WERI-Rb-1 (cell line): ENCODE results near the gene HACL1.
"Not testable (repeated sequence)": the region's sequence is repeated elsewhere in the genome, so short reads cannot be mapped to it uniquely, and the experiment has no call there.

Experiments
- DNase-seq: peaks from one replicate; pipeline ENCODE4 v3.0.0-alpha.2; 2020
- H3K27ac ChIP-seq: fragments of 250-450 bp; sonication (Bioruptor Pico); 2 replicates; pipeline ENCODE4 v1.5.1; 2020; ENCODE audit warnings: mild to moderate bottlenecking, moderate library complexity
- H3K27me3 ChIP-seq: fragments of 250-450 bp; sonication (Bioruptor Pico); 2 replicates; pipeline ENCODE4 v1.5.1; 2021; ENCODE audit warnings: mild to moderate bottlenecking, low read depth, moderate library complexity; ENCODE audit not compliant: insufficient read depth, severe bottlenecking
- H3K36me3 ChIP-seq: fragments of 250-450 bp; sonication (Bioruptor Pico); 2 replicates; pipeline ENCODE4 v1.5.1; 2020; ENCODE audit warnings: mild to moderate bottlenecking, moderate library complexity
- H3K4me3 ChIP-seq: 2 replicates; pipeline ENCODE4 v1.5.1; 2011; ENCODE audit warnings: low read depth, mild to moderate bottlenecking, control low read depth, low read length
- H3K9me3 ChIP-seq: fragments of 250-450 bp; sonication (Bioruptor Pico); 2 replicates; pipeline ENCODE4 v1.5.1; 2021; ENCODE audit warnings: mild to moderate bottlenecking, moderate library complexity; ENCODE audit not compliant: severe bottlenecking
- CTCF ChIP-seq: IDR thresholded peaks from 2 replicates; pipeline ENCODE4 v1.5.1; 2011; ENCODE audit warnings: low read depth, mild to moderate bottlenecking, control low read depth, inconsistent platforms, low read length

The HACL1 gene

GRCh38 chr3:15610082-15610759 is 8.9 kb upstream of the HACL1 start:
- H3K27ac ChIP-seq = no peak overlapping the region
- TF ChIP-seq CTCF = no peak
- H3K36me3 ChIP-seq = no peaks in the 10 kb centered on the region
- DNase-seq = no peak
- no peak overlapping the region for H3K4me3 ChIP-seq
- H3K27me3 ChIP-seq = no peaks in the 10 kb centered on the region
- H3K9me3 ChIP-seq = no peaks in the 10 kb centered on the region

GRCh38 chr3:15606434-15606891 is 5.1 kb upstream of the HACL1 start:
- no peak for TF ChIP-seq CTCF
- no peaks in the 10 kb centered on the region for H3K9me3 ChIP-seq
- H3K36me3 ChIP-seq = no peaks in the 10 kb centered on the region
- no peak overlapping the region for H3K4me3 ChIP-seq
- H3K27me3 ChIP-seq = no peaks in the 10 kb centered on the region
- H3K27ac ChIP-seq = no peak overlapping the region
- no peak for DNase-seq

GRCh38 chr3:15604584-15604983 is 3.2 kb upstream of the HACL1 start:
- not testable (repeated sequence) for H3K4me3 ChIP-seq, DNase-seq, H3K27ac ChIP-seq, H3K36me3 ChIP-seq, H3K9me3 ChIP-seq, H3K27me3 ChIP-seq

GRCh38 chr3:15602816-15603215 is 1.4 kb upstream of the HACL1 start:
- not testable (repeated sequence) for H3K9me3 ChIP-seq, H3K27me3 ChIP-seq, H3K27ac ChIP-seq, H3K4me3 ChIP-seq, DNase-seq
- peaks cover 18% of the 10 kb centered on the region for H3K36me3 ChIP-seq

GRCh38 chr3:15602146-15602536 is 772 bp upstream of the HACL1 start:
- TF ChIP-seq CTCF = no peak
- DNase-seq = no peak
- Histone ChIP-seq H3K27me3 (no peaks in the 10 kb centered on the region), H3K9me3 (no peaks in the 10 kb centered on the region), H3K4me3 (peak overlapping the region; percentile 94), H3K36me3 (peaks cover 25% of the 10 kb centered on the region), H3K27ac (peak overlapping the region; percentile 83)

- Histone ChIP-seq H3K4me3 (peak overlapping the region; percentile 94), H3K27me3 (no peaks in the 10 kb centered on the region), H3K27ac (peak overlapping the region; percentile 44), H3K9me3 (no peaks in the 10 kb centered on the region), H3K36me3 (peaks cover 29% of the 10 kb centered on the region)
- DNase-seq = no peak
- no peak for TF ChIP-seq CTCF
Observed at GRCh38 chr3:15601046-15601398, 347 bp downstream of the HACL1 start.

- DNase-seq = no peak
- no peak for TF ChIP-seq CTCF
- Histone ChIP-seq H3K27me3 (no peaks in the 10 kb centered on the region), H3K4me3 (no peak overlapping the region), H3K9me3 (no peaks in the 10 kb centered on the region), H3K27ac (no peak overlapping the region), H3K36me3 (peaks cover 35% of the 10 kb centered on the region)
Observed at GRCh38 chr3:15595955-15596354, 5.4 kb downstream of the HACL1 start.
